Neuron (in vitro differentiated cells): ENCODE results near the gene PRR11.

Experiments used
- H2AFZ ChIP-seq: one replicate; pipeline ENCODE4 v1.6.1; 2013; ENCODE audit warnings: low read depth, mild to moderate bottlenecking, inconsistent platforms, low read length, moderate library complexity
- H3K27me3 ChIP-seq: one replicate; pipeline ENCODE4 v1.6.1; 2013; ENCODE audit warnings: low read length; ENCODE audit not compliant: insufficient read depth
- H3K36me3 ChIP-seq: one replicate; pipeline ENCODE4 v1.6.1; 2013; ENCODE audit warnings: low read length; ENCODE audit not compliant: insufficient read depth
- H3K4me1 ChIP-seq: one replicate; pipeline ENCODE4 v1.6.1; 2013; ENCODE audit warnings: low read length; ENCODE audit not compliant: insufficient read depth
- H3K4me3 ChIP-seq: 2 replicates; pipeline ENCODE4 v1.5.1; 2013; ENCODE audit warnings: mild to moderate bottlenecking, low read length, moderate library complexity
- H3K9me3 ChIP-seq: one replicate; pipeline ENCODE4 v1.6.1; 2013; ENCODE audit warnings: low read length

Gene PRR11

DNA sequence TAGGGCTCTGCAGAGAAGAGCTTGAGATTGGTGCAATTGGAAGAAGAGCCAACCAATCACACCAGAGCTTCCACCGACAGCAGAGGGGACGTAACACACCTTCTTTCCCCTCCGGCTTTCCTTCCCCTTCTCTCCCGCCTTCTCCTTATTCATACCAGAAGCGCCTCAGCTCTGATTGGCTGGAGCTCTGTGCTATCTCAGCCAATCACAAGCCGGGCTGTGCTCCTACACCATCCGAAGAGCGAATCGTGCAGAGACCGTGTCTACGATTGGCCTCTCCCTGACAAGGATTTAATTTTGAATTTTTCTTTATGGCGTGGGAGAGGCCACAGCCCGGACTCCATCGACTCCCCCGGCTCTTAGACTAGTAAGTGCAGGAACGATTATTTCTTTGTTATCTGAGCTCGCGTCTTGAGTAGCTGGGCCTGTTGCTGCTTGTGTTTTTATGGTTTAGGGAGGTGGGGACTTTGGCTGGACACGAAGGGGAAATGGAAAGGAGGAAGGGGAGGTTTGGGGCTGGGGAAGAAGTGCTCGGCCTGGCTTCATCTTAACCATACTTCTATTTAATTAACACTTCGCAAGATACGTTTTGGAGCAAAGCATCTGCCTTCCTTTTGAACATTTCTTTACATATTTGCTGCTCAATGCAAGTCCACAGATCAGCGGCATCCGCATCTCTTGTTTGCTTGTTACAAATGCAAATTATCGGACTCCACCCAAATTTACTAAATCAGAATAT, at the start of gene PRR11:
PRR11 (plus strand) TSS at position 308 of the 739 bp plus-strand sequence. CDS start 14,007 bp downstream, outside the sequence.
- H2AFZ ChIP-seq, result peak within 1 kb of the TSS; percentile 12
- peak within 1 kb of the TSS; percentile 99 for H3K4me3 ChIP-seq
- H3K4me1 ChIP-seq, result peaks cover 23% of the 10 kb centered on the region
- H3K27me3 ChIP-seq, result no peaks in the 10 kb centered on the region
- no peaks in the 10 kb centered on the region for H3K9me3 ChIP-seq
- H3K36me3 ChIP-seq, result peaks cover 4% of the 10 kb centered on the region

GRCh38 chr17:59105852-59106462, 49.6 kb upstream of the PRR11 start:
- H3K27me3 ChIP-seq, result no peaks in the 10 kb centered on the region
- H3K4me1 ChIP-seq, result peaks cover 11% of the 10 kb centered on the region
- H3K4me3 ChIP-seq, result peak overlapping the region; percentile 65
- peak overlapping the region; percentile 68 for H2AFZ ChIP-seq
- peaks cover 18% of the 10 kb centered on the region for H3K36me3 ChIP-seq
- no peaks in the 10 kb centered on the region for H3K9me3 ChIP-seq

DNA sequence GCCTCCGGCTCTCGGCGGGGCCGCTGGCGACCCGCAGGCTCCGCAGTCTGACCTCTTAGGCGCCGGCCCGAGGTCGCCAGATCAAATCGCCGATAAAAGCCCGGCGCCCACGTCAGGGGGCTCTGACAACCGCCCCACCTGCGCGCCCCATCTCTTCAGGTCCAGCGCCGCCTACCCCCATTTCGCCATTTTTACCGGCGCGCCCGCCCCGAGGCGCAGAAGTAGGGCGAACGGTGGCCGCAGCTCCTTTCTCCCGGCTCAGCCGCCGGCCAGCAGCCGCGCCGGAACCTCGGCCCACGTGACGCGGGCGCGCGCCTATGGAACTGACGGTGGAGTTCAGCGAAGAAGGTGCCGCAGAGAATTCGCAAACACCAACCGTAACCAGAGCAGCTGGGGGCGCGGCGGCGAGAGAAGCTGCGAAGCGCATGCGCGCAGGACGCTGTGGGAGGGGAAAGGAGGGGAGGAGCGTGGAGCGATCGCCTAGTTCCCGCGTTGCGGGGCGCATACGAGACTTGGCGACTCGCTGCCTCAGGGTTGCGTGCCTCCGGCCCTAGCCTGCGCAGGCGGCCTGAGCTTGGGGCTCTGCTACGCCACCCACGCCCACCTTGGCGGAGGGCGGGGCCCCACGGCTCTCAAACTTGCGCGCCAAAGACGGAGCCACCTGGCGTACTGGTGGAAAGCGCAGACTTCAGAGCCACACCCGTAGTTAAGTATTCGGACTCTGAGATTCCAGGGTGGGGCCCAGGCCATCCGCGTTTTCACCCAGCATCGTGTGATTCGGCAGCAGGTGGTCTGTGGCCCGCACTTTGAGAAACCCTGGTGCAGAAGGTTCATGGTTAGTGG, 48.9 kb upstream of the PRR11 start, which contains the start of gene TRIM37:
TRIM37 (minus strand) TSS at position 418 of the 843 bp plus-strand sequence. CDS start 419 bp downstream, outside the sequence.
- Histone ChIP-seq H3K27me3 (no peaks in the 10 kb centered on the region), H3K9me3 (no peaks in the 10 kb centered on the region), H3K4me3 (peak within 1 kb of the TSS; percentile 65), H3K36me3 (peaks cover 25% of the 10 kb centered on the region), H3K4me1 (peaks cover 11% of the 10 kb centered on the region), H2AFZ (peak within 1 kb of the TSS; percentile 68)

DNA sequence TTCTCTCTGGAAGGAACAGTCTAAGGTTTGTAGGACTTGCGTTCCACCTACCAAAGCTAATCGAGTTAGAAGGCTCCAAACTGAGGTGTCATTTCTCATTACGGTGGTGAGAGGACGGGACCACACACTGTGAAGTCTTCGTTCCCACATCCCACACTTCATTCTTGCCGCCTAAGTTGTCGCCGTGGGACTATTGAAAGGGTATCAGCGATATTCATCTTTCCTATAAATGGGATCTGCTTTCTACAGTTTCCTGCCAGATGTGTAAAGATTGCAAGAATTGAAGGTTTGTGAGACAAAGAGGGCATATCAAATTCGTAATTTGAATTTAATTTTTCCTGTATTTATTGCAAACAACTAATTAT, 48.3 kb upstream of the PRR11 start:
- peak overlapping the region; percentile 65 for H3K4me3 ChIP-seq
- H3K36me3 ChIP-seq, result peaks cover 31% of the 10 kb centered on the region
- peaks cover 11% of the 10 kb centered on the region for H3K4me1 ChIP-seq
- no peaks in the 10 kb centered on the region for H3K27me3 ChIP-seq
- H2AFZ ChIP-seq, result no peak overlapping the region
- no peaks in the 10 kb centered on the region for H3K9me3 ChIP-seq

DNA sequence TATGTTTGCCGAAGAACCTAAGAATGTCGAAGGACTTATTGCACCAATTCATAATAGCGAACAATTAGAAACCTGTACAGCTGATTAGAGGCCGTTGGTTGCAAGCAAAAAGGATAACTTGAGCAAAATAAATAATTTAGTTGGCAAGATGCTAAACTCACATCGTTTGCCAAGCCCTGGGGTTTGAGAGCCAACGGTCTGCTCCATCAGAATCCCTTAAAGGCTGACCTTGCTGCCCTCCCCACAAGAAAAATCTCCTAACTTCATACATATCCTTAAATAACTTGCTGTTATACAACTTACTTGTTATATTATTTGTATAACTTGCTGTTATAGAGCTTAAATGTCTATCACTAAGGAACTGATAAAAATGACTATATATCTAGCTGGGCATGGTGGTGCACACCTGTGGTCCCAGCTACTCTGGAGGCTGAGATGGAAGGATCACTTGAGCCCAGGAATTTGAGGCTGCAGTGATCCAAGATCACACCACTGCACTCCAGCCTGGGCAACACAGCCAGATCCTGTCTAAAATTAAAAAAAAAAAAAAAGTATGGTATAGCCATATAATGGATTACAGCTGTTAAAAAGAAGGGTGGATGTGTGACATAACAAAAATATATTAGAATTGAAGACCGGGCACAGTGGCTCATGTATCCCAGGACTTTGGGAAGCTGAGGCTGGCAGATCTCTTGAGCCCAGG, 47.0 kb upstream of the PRR11 start:
- peaks cover 11% of the 10 kb centered on the region for H3K4me1 ChIP-seq
- H3K36me3 ChIP-seq, result peaks cover 36% of the 10 kb centered on the region
- no peaks in the 10 kb centered on the region for H3K9me3 ChIP-seq
- H3K4me3 ChIP-seq, result no peak overlapping the region
- H3K27me3 ChIP-seq, result no peaks in the 10 kb centered on the region
- no peak overlapping the region for H2AFZ ChIP-seq

DNA sequence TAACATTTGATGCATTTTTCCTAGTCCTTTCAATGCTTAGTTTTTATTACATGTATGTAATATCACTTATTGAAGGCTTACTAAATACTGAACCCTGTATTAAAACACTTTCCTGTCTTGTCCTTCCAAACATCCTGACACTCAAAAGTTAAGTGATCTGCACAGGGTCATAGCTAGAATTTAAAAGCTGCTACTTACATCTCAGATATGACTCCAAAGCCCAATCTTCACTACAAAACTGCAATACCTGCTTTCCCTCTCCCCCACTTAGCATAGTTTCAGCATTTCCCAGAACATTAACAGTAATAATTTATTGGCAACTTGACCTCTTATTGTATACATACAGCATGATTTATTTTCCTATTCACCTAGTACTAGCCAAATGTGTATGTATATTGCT, 44.6 kb upstream of the PRR11 start:
- Histone ChIP-seq H3K4me1 (peaks cover 7% of the 10 kb centered on the region), H2AFZ (no peak overlapping the region), H3K4me3 (no peak overlapping the region), H3K27me3 (no peaks in the 10 kb centered on the region), H3K9me3 (no peaks in the 10 kb centered on the region), H3K36me3 (peaks cover 53% of the 10 kb centered on the region)

DNA sequence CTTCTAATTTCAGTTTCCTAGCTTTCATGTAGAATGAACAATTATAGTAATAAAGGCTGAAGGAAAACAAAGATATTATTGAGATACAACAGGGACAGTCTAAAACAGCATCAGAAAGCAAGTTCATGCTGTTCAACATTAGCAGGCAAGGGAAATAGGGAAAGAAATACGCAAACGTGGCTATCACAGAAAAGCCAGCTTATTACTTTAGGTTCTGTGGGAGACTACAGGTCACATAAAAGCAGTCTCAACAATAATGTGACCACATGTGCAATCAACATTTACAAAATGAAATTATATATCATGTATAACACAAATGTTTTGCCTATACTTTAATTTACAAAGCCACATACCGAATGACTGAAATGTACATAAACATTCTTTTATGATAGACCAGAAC, 44.0 kb upstream of the PRR11 start:
- Histone ChIP-seq H3K4me1 (peaks cover 7% of the 10 kb centered on the region), H3K36me3 (peaks cover 53% of the 10 kb centered on the region), H3K27me3 (no peaks in the 10 kb centered on the region)

GRCh38 chr17:59115474-59115873, 40.1 kb upstream of the PRR11 start:
- Histone ChIP-seq H2AFZ (no peak overlapping the region), H3K4me3 (no peak overlapping the region), H3K27me3 (no peaks in the 10 kb centered on the region), H3K4me1 (no peaks in the 10 kb centered on the region), H3K36me3 (peaks cover 66% of the 10 kb centered on the region), H3K9me3 (no peaks in the 10 kb centered on the region)

More for the DNA sequence above, 44.0 kb upstream of the PRR11 start:
- H2AFZ ChIP-seq, result no peak overlapping the region
- no peak overlapping the region for H3K4me3 ChIP-seq
- H3K9me3 ChIP-seq, result no peaks in the 10 kb centered on the region

GRCh38 chr17:59121901-59122480, 33.6 kb upstream of the PRR11 start:
- Histone ChIP-seq H2AFZ (no peak overlapping the region), H3K36me3 (peaks cover 64% of the 10 kb centered on the region), H3K27me3 (no peaks in the 10 kb centered on the region), H3K4me3 (no peak overlapping the region), H3K9me3 (no peaks in the 10 kb centered on the region), H3K4me1 (no peaks in the 10 kb centered on the region)

DNA sequence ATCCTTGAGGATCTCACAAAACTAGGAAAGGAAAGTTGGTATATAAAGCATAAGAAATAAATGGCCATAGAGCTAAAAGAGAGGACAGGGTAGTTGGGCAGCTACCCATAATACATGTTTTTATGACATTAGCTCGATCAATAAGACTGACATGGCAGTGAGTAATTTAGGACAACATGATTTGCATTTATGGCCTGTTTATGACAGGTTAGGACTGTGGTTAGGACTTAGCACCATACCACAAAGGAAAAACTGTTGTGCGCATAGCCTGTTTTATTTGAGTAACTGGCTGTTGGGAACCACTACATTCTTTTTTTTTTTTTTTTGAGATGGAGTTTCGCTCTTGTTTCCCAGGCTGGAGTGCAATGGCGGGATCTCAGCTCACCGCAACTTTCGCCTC, 30.9 kb upstream of the PRR11 start:
- no peaks in the 10 kb centered on the region for H3K4me1 ChIP-seq
- peaks cover 70% of the 10 kb centered on the region for H3K36me3 ChIP-seq
- no peak overlapping the region for H2AFZ ChIP-seq
- no peaks in the 10 kb centered on the region for H3K9me3 ChIP-seq
- no peak overlapping the region for H3K4me3 ChIP-seq
- no peaks in the 10 kb centered on the region for H3K27me3 ChIP-seq

DNA sequence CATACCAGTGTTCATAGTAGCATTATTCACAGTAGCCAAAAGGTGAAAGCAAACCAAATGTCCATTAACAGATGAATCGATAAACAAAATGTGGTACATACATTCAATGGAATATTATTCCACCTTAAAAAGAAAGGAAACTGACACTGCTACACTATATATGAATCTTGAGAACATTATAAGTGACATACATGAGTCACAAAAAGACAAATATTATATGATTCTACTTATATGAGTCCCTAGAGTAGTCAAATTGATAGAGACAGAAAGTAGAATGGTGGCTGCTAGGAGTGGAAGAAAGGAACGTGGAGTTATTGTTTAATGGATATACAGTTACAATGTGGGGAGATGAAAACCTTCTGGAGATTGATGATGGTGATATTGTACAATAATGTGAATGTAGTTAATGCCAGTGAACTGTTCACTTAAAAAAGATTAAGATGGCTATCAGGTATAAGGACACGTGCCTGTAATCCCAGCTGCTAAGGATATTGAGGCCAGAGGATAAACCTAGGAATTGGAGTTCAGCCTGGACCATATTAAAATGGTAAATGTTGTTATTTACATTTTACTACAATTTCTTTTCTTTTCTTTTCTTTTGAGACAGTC, 28.6 kb upstream of the PRR11 start:
- no peaks in the 10 kb centered on the region for H3K27me3 ChIP-seq

DNA sequence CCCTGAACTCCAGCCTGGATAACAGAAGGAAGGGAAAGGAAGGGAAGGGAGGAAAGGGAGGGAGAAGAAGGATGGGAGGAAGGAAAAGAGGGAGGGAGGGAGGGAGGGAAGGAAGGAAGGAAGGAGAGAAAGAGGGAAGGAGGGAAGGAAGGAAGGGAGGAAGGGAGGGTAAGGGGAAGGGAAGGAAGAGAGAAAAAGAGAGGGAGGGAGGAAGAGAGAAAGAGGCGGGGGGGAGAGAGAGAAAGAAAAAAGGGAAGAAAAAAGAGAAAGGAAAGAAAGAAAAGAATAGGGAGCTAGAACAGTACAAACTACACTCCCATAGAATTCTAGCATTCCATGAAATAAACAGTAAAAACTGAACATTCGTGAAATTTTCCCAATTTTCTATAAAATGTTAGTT, 25.7 kb upstream of the PRR11 start:
- H3K27me3 ChIP-seq, result no peaks in the 10 kb centered on the region
- no peak overlapping the region for H2AFZ ChIP-seq
- no peak overlapping the region for H3K4me3 ChIP-seq
- H3K9me3 ChIP-seq, result no peaks in the 10 kb centered on the region
- peaks cover 50% of the 10 kb centered on the region for H3K36me3 ChIP-seq
- H3K4me1 ChIP-seq, result no peaks in the 10 kb centered on the region

More for the DNA sequence above, 28.6 kb upstream of the PRR11 start:
- Histone ChIP-seq H3K36me3 (peaks cover 62% of the 10 kb centered on the region), H3K4me3 (no peak overlapping the region), H3K9me3 (no peaks in the 10 kb centered on the region), H2AFZ (no peak overlapping the region), H3K4me1 (no peaks in the 10 kb centered on the region)
